Posterior vena cava (tissue), 2 donors: ENCODE measurements around the gene FXYD6. TPM values are rescaled to one million over a fixed set of nuclear protein-coding genes. Genes with fewer than 3 reads are reported as not detected.
"Not testable (repeated sequence)": the region's sequence is repeated elsewhere in the genome, so short reads cannot be mapped to it uniquely, and the experiment has no call there.

Experiments used
- DNase-seq: peaks from one replicate; pipeline ENCODE4 v3.0.0-alpha.2; 2020; ENCODE audit warnings: low spot score
- intact Hi-C, 2 donors: fragments of 100-400 bp; cut with DNase I; formaldehyde crosslinking; loops; one replicate each; pipeline versions ENCODE4 v1.14.1 to v1.14.2; 2022 to 2023
- total RNA-seq, 2 donors: library from RNA; stranded (reverse); fragmentation: NEBNext Ultra II Directional; extraction: Animal tissue kit (Norgen Biotek cat#: 25700); gene quantifications; one replicate each; pipeline ENCODE4 v1.2.1, GENCODE V29; 2021
- donor health status: DM: yes; HTN: yes; CAD: no.
- donor health status: DM: yes; HTN: yes; CAD: no.

FXYD6 gene
- total RNA-seq, 2 donors from 2014 or later, result 62.8 to 107 TPM

DNA sequence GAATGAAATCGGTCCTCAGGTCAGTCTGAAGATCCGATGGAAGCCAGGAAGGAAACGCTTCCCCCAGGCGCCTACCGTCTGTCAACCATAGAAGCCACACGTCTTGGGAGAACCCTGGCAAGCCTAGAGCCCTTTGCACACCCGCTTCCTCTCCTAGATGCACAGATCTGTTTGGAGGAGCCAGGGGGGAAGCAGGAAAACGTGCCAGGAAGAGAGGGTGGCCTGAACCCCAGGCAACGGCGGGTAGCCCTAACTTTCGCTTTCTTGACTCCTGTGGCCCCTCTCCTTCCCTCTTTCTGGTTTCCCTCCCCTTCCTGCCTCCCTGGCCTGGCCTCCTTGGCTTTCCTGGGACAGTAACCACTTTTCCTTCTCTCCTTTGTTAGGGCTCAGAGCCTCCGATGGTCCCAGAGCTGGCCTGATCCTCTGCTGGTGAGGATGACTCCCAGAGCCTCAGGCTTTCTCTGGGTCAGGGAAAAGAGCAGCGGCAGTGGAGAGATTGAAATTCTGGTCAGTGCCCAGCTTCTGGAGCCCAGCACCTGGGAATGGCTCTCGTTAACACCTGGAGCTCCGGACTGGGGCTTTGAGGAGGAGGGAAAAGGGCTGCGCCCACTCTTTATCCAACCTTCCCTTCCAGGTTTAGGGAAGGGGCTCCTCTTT is 2.1 kb downstream of the FXYD6 start:
- DNase-seq, result peak; percentile 50
- intact Hi-C loops, result no loop called here

DNA sequence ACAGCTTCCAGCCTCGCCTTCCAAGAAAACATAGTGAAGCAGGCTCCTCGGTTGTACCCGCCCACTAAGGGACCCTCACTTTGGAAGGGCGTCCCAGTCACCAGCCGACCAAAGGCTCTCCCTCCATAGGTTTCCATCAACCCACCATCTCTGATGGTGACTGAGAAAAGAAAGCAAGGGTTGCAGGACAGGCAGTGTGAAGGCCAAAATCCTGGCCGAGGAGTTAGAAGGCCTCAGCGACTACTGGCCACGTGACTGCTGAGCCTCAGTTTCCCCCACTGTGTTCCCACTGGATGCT is 2.7 kb downstream of the FXYD6 start:
- peak; percentile 38 for DNase-seq
- intact Hi-C loops, result no loop called here

DNA sequence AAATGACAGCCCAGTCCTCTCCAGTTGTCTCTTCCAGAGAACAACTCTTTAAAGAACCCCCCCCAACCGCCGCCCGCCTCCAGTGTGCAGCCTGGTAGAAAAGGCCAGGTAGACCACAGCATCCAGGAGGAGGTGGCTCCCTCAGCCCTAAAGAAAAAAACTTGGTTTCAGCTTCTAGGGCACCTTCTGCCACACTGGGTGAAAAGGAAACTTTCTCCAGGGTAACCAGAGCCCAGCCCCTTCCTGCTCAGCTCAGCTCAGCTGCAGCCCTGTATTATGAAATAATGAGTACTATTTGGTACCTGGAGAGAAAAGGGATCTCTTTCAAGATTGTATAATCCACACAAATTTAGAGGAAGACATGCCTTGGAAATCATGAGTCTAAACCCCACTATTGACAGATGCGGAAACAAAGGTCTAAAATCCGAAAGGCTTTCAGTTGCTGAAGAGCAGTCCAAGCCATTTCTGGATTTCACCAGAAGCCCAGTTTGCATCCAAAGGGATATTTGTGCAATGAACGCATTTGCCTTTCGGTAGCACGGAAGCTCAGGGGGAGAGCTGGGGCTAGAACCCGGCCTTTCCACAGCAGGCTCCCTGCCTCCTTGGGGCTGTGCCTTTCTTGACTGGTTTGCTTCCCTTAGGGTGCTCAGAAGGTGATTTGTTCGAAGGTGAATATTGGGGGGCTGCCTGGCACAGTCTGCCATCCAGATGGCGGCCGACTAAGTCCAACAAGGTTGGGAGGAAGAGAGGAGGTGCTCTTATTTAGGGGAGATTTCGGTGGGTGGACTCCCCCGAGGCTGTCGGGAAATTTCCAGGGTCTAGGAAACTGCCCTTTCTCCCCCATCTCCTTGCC is 3.3 kb downstream of the FXYD6 start:
- intact Hi-C loops, result no loop called here
- peak; percentile 44 for DNase-seq

DNA sequence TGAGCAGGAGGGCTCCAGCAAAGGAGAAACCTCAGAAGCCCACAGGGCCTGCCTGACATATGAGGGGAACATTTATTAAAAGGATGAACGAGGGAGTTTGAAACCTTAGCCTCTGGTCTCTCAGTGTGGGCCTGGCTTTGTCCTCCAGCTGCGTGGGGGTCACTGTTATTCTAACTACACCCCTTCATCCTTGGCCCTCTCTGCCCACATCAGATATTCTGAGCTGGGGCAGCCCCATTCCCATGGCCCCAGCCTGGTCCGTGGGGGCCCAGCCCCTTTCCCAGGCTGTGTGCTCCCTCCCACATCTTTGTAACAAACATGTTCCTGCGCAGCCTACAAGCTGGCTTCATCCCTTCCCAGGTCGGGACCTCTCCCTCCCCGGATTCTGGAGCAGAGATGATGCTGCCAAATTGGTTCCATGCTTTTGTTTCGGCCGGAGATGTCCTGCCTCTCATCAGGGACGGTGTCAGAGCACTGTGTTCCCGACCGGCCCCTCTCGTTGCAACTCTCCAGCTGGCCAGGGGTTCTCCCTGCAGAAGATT is 4.0 kb downstream of the FXYD6 start:
- DNase-seq, result peak; percentile 65
- intact Hi-C loops, result no loop called here

DNA sequence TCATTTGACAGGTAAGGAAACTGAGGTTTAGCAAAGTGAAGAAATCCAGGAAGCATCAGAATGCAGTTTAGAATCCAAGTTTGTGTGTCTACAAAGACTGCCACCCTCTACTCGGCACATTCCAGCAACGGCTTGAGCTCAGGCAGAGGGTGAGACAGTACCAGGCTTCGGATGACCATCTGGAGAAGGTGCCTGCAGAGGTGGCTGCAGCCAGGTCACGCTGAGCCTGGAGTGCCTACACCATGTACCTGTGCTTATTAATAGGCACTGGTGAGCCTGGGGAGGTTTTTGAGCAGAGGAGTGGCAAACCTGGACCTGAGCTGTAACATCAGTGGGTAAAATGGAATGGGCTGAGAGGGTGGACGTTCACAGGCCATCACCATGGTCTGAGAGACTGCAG is 4.7 kb downstream of the FXYD6 start:
- no peak for DNase-seq
- intact Hi-C loops, result no loop called here

DNA sequence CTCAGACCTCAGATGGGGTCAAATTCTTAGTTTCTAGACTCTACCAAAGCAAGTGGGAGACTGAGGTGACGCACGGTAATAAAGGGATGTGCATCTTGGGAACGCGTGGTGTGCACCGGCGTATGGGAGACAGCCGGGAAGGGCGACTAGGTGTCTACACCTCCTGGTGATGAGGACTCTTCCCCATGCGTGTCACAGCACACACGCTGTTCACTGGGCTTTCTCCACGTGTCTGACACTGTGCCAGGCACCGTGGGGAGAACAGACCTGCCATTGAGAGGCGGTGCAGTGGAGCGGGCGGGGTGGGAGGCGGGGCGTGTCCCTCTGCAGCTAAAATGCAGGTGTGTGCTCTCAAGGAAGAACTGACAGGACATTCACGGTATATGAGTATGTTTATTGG is 5.3 kb downstream of the FXYD6 start:
- peak; percentile 67 for DNase-seq

DNA sequence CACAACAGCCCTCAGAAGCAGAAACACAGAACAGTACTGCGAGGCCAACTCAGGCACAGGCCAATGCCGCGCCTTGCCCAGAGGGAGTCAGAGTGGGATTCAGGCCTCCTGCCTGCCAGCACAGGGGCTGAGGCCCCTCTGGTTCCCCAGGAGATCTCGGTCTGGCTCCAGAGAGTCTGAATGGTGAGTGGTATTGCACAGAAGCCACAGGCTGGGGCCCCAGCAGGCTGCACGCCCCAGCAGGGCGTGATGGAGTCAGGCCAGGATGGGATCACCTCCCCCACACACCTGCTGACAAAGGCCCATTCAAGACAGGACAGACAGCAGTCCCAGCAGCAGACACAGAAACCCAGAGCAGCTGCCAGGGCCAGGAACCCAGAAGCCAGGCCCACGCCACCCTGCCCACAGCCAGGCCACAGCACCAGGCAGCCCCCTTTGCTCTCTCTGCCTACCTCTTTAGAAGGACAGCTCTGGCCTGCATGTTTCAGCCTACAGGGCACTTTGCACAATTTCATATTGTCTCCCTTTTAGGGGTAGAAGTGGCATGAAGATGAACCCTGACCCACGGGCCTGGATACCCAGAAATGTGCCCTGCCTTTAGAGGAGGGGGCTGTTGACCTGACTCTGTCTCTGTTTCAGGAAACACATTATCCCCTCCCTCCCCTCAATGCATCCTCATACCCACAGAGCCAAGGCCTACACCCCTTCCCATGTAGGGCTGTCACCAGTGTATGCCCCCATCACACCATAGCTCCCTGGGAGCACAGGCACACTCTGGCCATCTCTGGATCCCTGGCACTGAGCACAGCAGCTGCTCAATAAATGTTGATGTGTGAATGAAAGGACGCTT is 6.1 kb downstream of the FXYD6 start:
- intact Hi-C loops, result no loop called here
- DNase-seq, result peak; percentile 76

More for the DNA sequence above, 5.3 kb downstream of the FXYD6 start:
- intact Hi-C loops, result no loop called here

DNA sequence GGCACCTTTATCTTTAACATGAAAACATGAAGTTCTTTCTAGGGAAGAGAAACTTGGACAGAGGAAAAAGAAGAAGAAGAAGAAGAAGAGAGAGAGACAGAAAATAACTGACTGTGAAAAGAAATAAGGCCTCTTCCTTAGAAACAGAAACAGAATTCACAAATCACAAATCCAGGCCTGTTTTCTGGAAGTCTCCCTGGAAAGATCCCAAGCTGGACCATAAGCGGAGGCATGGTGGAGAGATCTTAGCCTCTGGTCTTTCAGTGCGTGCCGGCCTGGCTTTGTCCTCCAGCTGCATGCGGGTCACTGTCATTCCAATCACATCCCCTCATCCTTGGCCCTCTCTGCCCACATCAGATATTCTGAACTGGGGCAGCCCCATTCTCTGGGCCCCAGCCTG is 6.9 kb downstream of the FXYD6 start:
- DNase-seq, result no peak
- intact Hi-C loops, result no loop called here

DNA sequence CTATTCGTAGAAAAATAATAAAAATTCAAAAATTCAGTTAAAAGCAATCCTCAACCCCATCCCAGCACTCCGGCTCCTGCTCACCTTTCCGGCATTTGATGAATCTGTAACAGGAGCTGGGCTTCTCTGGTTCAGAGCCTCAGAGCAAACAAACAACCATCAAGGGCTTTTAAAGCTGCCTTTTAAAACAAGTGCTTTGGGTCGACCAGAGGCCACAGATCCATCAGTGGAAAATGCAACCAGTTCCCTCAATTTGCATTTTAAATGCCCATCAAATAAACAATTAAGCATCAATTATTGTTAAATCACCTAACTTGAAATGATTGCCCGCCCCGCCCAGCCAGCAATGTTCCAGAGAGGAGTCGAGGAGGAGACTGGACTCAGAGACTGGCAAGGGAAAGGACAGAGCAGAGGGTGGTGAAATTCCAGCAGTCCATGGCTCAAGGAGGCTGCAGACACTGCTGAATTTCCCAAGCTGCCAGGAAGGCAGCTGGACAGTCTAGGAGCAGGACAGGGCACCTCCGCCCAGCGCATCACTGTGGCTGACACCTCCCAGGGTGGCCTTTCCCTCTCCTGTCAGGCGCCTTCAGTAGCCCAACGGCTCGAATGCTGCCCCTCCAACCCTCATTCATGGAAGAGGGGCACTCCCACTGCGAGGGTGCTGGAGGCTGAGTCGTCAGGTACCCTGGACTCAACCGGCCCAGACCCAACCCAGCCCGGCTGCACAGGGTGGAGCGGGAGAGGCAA is 7.5 kb downstream of the FXYD6 start:
- DNase-seq, result peak; percentile 78
- intact Hi-C loops, result no loop called here

DNA sequence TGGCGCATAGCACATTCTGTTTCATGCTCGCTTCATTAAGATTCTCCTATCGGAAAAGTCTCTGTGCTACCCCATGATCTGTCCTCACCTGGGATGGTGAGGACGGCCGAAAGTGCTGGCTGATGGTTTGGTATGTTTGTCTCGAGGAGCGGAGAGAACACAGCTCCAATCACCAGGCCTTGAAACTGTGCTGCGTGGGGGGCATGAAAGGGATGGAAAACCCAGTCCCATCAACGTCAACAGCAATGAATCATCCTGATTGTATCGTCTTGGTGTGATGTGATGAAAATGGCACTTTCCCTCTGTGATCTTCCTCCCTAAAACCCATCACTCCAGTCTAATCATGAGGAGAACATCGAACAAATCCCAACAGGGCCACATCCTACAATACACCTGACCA is 8.4 kb downstream of the FXYD6 start:
- DNase-seq, result no peak
- intact Hi-C loops, result no loop called here

DNA sequence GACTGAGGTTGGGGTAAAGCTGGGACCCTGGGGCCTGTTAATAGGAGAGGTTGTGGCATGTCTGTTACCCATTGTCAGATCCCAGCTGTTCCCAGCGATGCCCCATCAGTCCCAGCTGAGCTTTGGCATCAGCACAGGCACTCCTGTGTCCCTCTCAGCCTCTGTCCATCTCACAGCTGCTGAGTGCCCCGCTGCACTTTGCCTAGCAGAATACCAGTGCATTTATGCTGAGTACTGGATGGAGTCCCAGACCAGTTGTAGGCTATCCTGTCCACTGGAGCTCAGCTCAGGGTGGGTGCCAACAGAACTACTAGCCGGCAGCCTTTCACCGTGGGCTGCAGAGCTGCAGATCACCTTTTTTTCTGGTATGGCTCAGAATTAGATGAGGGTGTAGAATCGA is 9.9 kb downstream of the FXYD6 start:
- intact Hi-C loops, result no loop called here
- DNase-seq, result peak; percentile 48

DNA sequence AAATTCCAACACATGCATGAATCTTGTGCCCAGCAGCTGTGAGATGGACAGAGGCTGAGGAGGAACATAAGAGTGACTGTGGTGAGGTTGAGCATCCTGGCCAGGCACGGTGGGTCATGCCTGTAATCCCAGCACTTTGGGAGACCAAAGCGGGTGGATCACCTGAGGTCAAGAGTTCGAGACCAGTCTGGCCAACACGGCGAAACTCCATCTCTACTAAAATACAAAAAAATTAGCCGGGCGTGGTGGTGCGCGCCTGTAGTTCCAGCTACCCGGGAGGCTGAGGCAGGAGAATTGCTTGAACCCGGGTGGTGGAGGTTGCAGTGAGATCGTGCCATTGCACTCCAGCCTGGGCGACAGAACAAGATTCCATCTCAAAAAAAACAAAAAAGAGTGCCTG is 10.9 kb downstream of the FXYD6 start:
- intact Hi-C loops, result not testable (repeated sequence)
- peak; percentile 62 for DNase-seq

DNA sequence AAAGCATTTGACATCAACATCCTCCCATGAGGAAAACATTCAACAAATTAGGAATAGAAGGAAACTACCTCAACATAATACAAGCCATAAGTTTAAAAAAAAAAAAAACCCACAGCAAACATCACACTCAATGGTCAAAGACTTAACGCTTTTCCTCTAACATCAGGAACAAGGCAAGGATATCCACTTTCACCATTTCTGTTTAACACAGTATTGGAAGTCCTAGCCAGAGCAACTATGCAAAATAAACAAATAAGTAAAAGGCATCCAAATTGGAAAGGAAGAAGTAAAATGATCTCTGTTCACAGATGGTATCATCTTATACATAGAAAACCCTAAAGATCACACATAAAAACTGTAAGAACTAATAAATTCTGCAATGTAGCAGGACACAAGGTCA is 13.1 kb downstream of the FXYD6 start:
- intact Hi-C loops, result no loop called here
- DNase-seq, result no peak

DNA sequence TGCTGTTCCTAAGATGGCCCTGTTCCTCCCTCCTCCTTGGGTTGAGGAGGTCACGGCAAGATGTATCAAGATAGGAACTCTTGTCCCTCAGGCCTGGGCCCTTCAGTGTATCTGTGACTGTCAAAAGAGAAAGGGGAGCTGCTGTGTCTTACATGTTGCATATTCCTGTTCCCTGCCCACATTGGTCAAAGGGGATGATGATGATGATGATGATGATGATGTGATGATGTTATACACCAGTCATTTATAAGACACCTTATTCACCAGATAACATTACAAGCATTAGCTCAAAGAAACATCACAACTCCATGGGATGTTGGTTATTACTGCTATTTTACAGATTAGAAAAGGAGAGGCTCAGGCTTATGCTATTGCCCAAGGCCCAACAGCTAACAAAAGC is 13.7 kb downstream of the FXYD6 start:
- intact Hi-C loops, result no loop called here
- DNase-seq, result no peak

DNA sequence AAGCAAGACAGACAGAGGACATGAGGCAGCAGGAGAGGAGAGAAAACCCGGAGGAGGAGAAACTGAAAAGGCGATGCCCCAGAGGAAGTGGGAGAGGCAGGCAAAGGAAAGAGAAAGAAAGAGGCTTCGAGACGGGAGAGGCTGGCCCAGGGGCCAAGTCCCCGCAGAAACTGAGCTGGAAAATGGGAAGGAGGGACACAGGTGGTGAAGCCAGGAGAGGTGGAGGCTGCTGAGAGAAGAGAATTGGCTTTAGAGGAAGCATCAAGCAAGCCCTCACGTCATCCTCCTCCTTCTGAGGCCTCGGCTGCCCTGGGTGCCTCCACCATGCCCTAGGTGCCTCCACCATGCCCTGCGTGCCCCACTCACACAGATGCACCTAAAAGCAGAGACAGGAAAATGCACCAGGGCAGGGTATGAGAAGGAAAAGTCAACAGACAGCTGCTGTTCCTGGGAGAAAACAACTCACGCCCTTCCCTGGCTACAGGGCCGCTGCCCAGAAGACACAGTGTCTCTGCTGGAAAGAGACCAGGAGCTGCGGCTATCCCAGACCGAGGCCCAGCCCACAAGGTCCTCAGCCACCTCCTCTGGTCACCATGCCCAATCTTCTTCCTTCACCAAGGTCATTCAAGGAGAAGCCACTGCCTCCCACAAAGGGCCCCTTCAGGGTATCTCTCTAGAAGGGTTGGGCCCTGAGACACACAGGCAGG is 14.3 kb downstream of the FXYD6 start:
- intact Hi-C loops, result no loop called here
- peak; percentile 79 for DNase-seq

DNA sequence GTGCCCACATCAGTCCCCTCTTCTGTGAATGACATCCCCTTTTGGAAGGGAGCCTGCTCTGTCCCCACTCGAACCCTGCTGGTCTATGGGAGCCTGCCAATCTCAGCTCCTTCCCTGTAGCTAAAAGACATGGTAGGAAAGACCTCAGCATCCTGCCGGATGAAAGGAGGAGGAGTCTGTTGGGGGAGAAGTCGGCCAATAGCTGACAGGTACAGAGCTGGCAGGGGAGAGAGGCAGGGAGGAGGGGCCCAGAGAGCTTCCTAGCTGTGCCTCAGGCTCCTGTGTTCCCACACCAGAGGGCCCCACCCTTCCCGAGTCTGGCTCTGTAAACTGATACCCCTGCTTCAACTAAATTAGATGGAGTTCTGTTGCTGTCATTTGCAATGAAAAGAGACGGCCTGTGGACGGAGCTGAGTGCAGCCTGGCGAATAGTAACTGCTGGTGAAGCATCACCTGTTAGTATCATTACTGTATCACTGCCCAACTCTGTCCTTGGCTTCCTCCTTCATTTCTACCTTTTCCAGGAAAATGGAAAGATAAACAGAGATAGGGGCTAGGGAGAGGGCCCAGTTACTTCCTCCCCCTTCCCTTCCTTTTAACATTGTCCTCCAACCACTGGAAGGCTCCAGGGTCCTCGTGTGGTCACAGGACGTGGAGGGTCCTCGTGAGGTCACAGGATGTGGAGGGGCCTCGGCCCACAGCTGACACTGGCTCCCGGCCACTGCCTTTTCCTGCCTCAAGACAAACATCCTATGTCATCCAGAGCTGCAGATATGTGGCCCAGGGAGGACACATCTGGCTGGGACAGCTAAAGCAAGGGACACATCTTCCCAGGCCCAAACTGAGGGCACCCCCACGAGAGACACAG is 15.1 kb downstream of the FXYD6 start:
- peak; percentile 63 for DNase-seq
- intact Hi-C loops, result no loop called here

DNA sequence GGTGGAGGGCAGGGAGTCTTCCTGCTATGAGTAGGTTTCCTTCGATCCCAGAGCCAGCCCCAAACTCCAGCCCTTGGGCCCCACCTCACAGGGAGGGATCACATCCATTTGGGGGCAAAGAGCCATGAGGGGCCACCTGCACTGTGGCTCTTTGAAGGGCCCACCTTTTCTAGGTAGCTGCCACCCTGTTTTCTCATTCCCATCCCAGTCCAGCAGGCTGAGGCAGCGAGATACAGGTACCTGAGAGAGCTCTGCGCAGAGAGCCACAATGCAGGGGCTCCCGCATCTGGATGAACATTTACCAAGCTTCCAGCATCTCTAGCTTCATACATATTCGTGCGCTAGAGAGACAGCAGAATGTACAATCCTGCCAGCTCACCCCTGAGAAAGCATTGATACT is 16.3 kb downstream of the FXYD6 start:
- intact Hi-C loops, result no loop called here
- DNase-seq, result peak; percentile 46
